HFFc6 (cell line): ENCODE results near the gene ABI2. TPM values are rescaled to one million over a fixed set of nuclear protein-coding genes. Genes with fewer than 3 reads are reported as not detected.
A peak's percentile ranks its signal among the peaks of the same experiment; 100 is the strongest.

ENCODE experiments used
- DNase-seq: peaks from one replicate; pipeline ENCODE4 v3.0.0-alpha.2; 2018
- H3K27ac Mint-ChIP-seq: 2 replicates; pipeline ENCODE4 v1.8.0; 2020; ENCODE audit warnings: mild to moderate bottlenecking, mixed read lengths
- H3K27me3 Mint-ChIP-seq: 2 replicates; pipeline ENCODE4 v1.8.0; 2021; ENCODE audit warnings: mild to moderate bottlenecking, moderate library complexity, mixed read lengths; ENCODE audit not compliant: insufficient read depth
- H3K36me3 Mint-ChIP-seq: 2 replicates; pipeline ENCODE4 v1.8.0; 2021; ENCODE audit warnings: low read depth, mixed read lengths
- H3K4me1 Mint-ChIP-seq: 2 replicates; pipeline ENCODE4 v1.8.0; 2020; ENCODE audit warnings: low read depth, mixed read lengths
- H3K4me3 Mint-ChIP-seq: 2 replicates; pipeline ENCODE4 v1.8.0; 2020; ENCODE audit warnings: mild to moderate bottlenecking, moderate library complexity, mixed read lengths
- H3K9me3 Mint-ChIP-seq: 2 replicates; pipeline ENCODE4 v1.8.0; 2020; ENCODE audit warnings: mild to moderate bottlenecking, mixed read lengths
- CTCF ChIP-seq: fragments of 200-600 bp; sonication (generic); IDR thresholded peaks from 2 replicates; pipeline ENCODE4 v1.5.0; 2021; ENCODE audit warnings: antibody characterized with exemption, mild to moderate bottlenecking
- total RNA-seq, 6 experiments: library from RNA; stranded (reverse); fragmentation: NEBNext Ultra II Directional; extraction: Animal tissue kit (Norgen Biotek cat#: 25700); gene quantifications; 2 replicates in 1 of 6; 3 replicates in 5 of 6; pipeline ENCODE4 v1.2.3, GENCODE V29; 2021

The ABI2 gene
- total RNA-seq, 6 experiments from 2014 or later, result 69.9 to 84.1 (median 75.3) TPM

DNA sequence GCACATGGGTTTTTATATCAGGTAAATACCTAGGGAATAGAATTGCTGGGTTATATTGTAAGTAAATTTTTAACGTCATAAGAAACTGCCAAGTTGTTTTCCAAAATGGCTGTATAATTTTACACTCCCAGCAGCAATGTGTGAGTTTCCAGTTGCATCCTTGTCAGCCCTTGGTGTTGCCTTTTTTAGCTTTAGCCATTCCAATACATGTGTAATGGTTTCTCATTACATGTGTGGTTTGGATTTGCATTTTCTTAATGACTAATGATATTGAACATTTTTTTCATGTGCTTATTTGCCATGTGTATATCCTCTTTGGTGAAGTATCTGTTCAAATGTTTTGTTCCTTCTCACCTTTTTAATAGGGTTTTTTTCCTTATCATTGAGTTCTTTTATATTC, 70.8 kb downstream of the ABI2 start:
- H3K9me3 Mint-ChIP-seq, result no peaks in the 10 kb centered on the region

GRCh38 chr2:203400805-203401585, 72.8 kb downstream of the ABI2 start:
- H3K27ac Mint-ChIP-seq, result peak overlapping the region; percentile 83
- TF ChIP-seq CTCF, result no peak
- peaks cover 79% of the 10 kb centered on the region for H3K4me1 Mint-ChIP-seq
- peaks cover 3% of the 10 kb centered on the region; the same call in 1 of the 2 replicates for H3K27me3 Mint-ChIP-seq
- H3K9me3 Mint-ChIP-seq, result no peaks in the 10 kb centered on the region
- peak; percentile 30 for DNase-seq
- H3K4me3 Mint-ChIP-seq, result peak overlapping the region; percentile 57
- H3K36me3 Mint-ChIP-seq, result peaks cover 47% of the 10 kb centered on the region

More for the DNA sequence above, 70.8 kb downstream of the ABI2 start:
- no peak overlapping the region for H3K27ac Mint-ChIP-seq
- H3K4me1 Mint-ChIP-seq, result peaks cover 65% of the 10 kb centered on the region
- H3K36me3 Mint-ChIP-seq, result peaks cover 45% of the 10 kb centered on the region
- peaks cover 3% of the 10 kb centered on the region for H3K27me3 Mint-ChIP-seq
- H3K4me3 Mint-ChIP-seq, result no peak overlapping the region
- DNase-seq, result no peak
- no peak for TF ChIP-seq CTCF

DNA sequence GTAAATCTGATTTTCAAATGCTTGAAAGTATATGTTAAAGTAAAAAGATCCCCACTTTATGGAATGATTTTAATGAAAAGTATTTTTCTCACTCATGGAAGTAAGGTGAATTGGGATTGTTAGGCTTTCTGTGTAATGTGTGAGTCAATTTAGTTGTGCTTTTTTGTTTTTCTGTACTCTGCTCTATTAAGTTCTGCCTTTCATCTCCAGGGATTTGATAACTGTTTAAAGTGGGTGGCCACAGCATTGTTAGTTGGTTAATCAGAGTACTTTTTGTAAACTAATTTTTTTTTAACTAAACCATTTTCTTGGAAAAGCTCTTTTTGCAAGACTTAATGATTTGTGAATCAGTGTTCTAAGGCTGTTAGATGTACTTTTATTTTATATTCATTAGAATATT, 76.8 kb downstream of the ABI2 start:
- Mint-ChIP-seq H3K4me1 (peaks cover 72% of the 10 kb centered on the region), H3K36me3 (peaks cover 44% of the 10 kb centered on the region), H3K9me3 (no peaks in the 10 kb centered on the region), H3K27me3 (peaks cover 1% of the 10 kb centered on the region; the same call in 1 of the 2 replicates), H3K4me3 (peak overlapping the region; percentile 40; the same call in 1 of the 2 replicates), H3K27ac (peak overlapping the region; percentile 79)
- peak; percentile 43 for DNase-seq
- no peak for TF ChIP-seq CTCF

- DNase-seq, result no peak
- Mint-ChIP-seq H3K9me3 (no peaks in the 10 kb centered on the region), H3K4me3 (no peak overlapping the region), H3K4me1 (peaks cover 56% of the 10 kb centered on the region), H3K27ac (no peak overlapping the region), H3K36me3 (peaks cover 43% of the 10 kb centered on the region), H3K27me3 (peaks cover 1% of the 10 kb centered on the region; the same call in 1 of the 2 replicates)
- no peak for TF ChIP-seq CTCF
Observed at GRCh38 chr2:203407496-203407895, 79.3 kb downstream of the ABI2 start.

GRCh38 chr2:203412546-203413331, 84.5 kb downstream of the ABI2 start:
- TF ChIP-seq CTCF, result no peak
- DNase-seq, result no peak
- Mint-ChIP-seq H3K27ac (peak overlapping the region; percentile 18; the same call in 1 of the 2 replicates), H3K4me1 (peaks cover 31% of the 10 kb centered on the region), H3K36me3 (peaks cover 46% of the 10 kb centered on the region), H3K4me3 (no peak overlapping the region), H3K27me3 (peaks cover 1% of the 10 kb centered on the region; the same call in 1 of the 2 replicates), H3K9me3 (peaks cover 2% of the 10 kb centered on the region; the same call in 1 of the 2 replicates)
